GM19372 (cell line): ENCODE results near the gene ST7L.
"Not testable (repeated sequence)": the region's sequence is repeated elsewhere in the genome, so short reads cannot be mapped to it uniquely, and the experiment has no call there.

Source experiments
- ATAC-seq: cut with Tn5 transposase; IDR thresholded peaks from one replicate; pipeline ENCODE4 v1.9.1; 2021; ENCODE audit warnings: mild to moderate bottlenecking, low read depth, moderate library complexity; ENCODE audit not compliant: unreplicated experiment

ST7L gene

DNA sequence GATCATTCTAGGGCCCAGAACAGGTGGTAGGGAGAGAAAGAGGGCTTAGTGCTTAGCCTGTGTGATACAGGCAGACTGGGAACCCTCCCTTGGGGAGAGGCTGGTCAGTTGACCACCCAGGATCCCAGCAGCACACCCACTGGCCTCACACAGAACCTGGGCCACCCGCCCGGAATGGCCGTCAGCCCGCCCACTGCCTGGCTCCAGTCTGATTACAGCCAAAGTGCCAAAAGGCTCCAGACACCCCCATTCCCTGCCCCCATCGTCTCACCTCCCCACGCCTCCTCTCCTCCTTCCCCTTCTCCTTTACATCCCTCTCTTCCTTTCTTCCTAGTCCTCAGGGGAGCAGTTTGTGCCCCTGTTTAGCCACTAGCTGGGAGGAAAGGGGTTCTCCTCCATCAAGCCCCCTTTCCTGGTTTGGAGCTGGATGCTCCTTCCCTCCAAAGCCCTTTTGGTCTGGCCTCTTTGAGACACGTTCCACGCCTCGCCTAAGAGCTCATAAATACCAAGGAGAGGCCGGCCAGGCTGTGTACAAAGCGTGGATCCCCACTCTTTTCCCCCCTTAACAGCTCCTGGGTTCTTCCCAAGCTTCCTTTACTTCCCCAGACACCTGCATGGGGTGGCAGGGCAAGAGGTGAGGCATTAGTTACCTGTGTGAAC, 114.8 kb downstream of the ST7L start:
- ATAC-seq, result no peak

DNA sequence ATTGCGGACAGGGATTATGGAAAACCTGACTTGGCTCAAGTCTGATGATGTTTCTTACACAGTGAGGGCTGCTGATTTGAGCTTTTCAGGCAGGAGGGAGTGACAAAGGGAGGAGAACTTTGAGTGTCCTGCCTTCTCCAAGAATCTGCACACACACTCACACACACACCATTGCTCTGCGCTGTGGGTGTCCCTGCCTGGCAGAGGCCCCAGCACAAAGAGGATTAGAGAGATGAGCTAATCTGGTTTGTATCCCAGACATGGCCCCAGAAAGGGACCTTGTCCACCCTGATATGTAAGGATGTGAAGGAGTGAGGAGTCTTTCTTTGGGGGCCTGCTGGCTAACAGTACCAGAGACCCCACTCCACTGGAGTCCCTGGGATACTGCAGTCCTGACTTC, 116.1 kb downstream of the ST7L start:
- ATAC-seq, result no peak

DNA sequence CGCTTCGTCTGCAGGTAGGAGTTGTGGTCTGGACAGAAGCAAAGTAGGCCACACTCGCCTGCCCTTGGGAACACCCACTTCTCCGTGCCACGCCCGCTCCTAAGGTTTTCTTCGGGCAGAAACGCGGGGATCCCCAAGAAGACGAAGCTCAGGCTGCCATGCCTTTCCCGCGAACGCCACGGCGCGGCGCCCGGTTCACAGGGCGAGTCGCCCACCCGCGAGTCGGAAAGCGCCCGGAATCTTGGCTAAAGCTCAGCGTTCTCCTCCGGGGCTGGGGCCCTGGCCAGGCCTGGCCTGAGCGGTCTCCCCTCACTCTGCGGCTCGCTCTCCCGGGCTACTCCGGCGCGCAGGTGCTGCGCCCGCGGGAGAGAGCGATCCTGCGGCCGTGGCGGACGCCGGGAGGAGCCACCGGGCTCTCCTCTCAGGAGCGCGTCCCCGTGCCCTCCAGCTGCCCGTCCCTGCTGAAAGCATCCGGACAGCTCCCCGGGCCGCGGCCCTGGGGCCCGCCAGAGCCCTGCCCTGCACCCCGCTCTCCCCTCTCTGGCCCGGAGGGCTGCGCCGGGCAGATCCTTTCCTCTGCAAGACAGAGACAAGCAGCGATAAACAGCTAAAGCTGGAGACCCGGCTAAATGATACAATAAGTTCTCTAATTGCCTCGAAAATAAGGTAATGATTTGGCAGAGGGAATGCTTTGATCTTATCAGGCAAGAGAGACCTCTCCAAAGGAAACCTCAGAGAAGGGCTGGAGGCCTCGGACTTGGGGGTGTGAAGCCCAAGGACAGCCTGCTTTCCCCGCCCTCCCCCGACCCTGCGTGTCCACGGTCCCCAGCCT, 116.9 kb downstream of the ST7L start:
- ATAC-seq, result peak; percentile 54

- ATAC-seq, result no peak
Measured at GRCh38 chr1:112496290-112496689, 122.7 kb downstream of the ST7L start.

GRCh38 chr1:112493351-112493750, 125.6 kb downstream of the ST7L start:
- ATAC-seq, result no peak

DNA sequence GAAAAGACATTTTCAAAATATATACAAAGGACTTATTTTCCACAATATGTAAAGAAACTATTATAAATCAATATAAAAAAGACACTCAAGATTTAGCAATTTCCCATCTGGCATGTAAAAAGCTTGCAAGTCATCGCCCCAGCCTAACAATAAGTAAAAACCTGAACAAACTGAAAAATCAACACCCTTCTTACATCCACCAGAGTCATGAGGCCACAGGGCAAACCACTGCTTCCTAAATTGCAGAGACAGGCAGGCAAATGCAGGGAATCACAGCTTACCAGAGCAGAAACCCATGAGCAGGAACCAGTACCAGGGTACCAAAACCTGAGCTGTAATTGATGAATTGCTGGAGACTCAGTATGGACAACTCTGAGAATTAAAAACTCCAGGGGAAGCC, 126.9 kb downstream of the ST7L start:
- no peak for ATAC-seq

- no peak for ATAC-seq
Measured at GRCh38 chr1:112488141-112488540, 130.8 kb downstream of the ST7L start.

DNA sequence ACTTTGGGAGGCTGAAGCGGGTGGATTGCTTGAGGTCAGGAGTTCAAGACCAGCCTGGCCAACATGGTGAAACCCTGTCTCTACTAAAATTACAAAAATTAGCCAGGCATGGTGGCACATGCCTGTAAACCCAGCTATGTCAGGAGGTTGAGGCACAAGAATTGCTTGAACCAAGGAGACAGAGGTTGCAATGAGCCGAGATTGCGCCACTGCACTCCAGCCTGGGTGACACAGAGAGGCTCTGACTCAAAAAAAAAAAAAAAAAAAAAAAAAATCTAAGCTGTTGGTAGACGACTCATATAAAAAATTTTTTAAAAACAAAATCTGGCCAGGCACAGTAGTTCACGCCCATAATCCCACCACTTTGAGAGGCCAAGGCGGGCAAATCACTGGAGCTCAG, 131.3 kb downstream of the ST7L start:
- ATAC-seq, result not testable (repeated sequence)

GRCh38 chr1:112486063-112486462, 132.9 kb downstream of the ST7L start:
- ATAC-seq, result not testable (repeated sequence)

- ATAC-seq, result no peak
Measured at GRCh38 chr1:112478314-112478713, 140.6 kb downstream of the ST7L start.

DNA sequence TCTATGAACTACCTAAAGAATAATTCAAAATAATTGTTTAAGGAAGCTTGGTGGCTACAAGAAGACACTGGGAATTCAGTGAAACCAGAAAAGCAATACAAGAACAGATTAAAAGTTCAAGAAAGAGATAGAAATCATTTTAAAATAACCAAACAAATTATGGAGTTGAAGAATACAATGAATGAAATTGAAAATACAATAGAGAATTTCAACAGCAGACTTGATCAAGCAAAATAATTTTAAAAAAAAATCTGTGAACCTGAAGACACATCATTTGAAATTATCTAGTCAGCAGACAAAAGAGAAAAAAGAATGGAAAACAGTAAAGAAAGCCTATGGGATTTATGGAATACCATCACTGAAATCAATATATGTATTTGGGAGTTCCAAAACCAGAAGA, 141.4 kb downstream of the ST7L start:
- no peak for ATAC-seq
